Posterior vena cava (tissue), 2 donors: ENCODE data around the gene EPB41L1. TPM values are rescaled to one million over a fixed set of nuclear protein-coding genes. Genes with fewer than 3 reads are reported as not detected.
"Not testable (repeated sequence)": the region's sequence is repeated elsewhere in the genome, so short reads cannot be mapped to it uniquely, and the experiment has no call there.

ENCODE experiments used
- DNase-seq: peaks from one replicate; pipeline ENCODE4 v3.0.0-alpha.2; 2020; ENCODE audit warnings: low spot score
- intact Hi-C, 2 donors: fragments of 100-400 bp; cut with DNase I; formaldehyde crosslinking; loops; one replicate each; pipeline versions ENCODE4 v1.14.1 to v1.14.2; 2022 to 2023
- total RNA-seq, 2 donors: library from RNA; stranded (reverse); fragmentation: NEBNext Ultra II Directional; extraction: Animal tissue kit (Norgen Biotek cat#: 25700); gene quantifications; one replicate each; pipeline ENCODE4 v1.2.1, GENCODE V29; 2021
- donor health status: DM: yes; HTN: yes; CAD: no.
- donor health status: DM: yes; HTN: yes; CAD: no.

EPB41L1 gene
- total RNA-seq, 2 donors from 2014 or later, result 39.3 to 58.2 TPM

DNA sequence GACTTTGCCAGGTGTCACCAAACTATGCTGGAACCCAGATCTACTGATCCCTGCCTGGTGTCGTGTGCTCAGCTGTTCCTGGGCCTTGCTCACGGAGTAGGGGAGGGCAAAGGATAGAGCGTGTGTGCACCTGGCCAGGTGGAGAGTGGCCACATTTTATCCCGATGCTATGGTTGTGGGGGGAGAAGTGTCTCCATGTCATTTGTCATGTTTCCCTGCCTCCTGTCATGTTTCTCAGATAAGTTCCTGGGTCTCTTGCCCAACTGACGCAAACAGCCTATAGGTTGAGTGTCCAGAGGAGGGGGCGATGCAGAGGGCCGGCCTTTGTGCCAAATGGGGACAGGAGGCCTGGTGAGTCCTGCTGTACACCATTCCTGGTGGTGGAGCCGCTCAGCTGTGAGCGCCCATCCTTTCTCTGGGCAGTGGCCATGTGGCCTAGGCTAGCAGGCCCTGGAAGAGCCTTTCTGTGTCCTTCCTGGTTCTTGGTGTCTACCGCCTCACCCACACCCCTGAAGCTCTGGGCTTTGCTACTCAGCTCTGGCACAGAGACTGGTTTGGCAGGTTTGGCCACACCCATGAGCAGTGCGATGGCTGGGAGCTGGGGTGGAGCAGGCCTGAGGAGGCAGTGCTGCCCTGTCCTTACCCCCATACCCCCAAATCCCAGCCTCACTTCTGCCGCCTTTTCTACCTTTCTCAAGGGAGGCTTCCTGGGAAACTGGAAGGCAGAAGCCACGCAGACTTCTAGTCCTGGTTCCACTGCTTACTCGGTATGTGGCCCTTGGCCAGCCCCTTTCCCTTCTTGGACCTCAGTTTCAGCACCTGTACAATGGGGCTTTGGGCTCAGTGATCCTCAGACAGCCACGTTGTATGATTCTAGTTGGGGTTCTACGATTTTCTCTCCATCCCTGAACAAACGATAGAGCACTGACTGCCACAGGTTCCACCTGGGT lies 32.3 kb upstream of the EPB41L1 start:
- no peak for DNase-seq
- intact Hi-C loops, result no loop called here

DNA sequence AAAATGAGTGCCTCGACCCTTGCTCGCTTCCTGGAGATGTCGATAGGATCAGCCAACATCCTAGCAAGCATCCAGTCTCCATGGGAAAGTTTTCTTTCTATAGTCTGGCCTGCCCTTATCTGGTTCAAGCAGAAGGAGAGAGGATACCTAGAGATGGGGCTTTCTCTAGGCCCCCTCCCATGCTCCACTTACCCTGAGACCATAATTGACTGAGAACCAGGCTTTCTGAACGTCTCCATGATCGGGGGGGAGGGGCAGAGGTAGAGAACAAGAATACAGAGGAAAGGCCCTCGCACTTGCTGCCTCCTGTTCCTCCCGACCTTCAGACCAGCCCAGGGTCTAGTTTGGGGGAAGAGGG lies 31.6 kb upstream of the EPB41L1 start:
- intact Hi-C loops, result no loop called here
- DNase-seq, result no peak

DNA sequence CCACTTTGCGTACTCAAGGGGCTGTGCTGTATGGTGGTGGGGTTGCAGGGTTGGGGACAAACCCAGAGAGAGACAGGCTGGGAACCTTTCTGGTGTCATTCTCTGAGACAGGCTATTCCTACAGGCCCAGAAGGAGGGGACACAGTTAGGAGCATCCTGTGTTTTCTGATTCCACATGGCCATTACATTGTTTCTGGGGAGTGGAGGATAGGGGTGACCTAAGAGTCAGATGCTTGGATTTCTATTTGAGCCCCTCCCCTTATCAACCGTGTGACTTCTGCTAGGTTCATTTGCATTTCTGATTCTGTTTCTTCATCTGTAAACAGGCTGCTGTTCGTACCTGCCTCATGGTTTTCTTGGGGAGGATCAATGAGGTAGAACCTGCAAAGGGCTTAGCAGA lies 29.4 kb upstream of the EPB41L1 start:
- DNase-seq, result no peak
- intact Hi-C loops, result no loop called here

DNA sequence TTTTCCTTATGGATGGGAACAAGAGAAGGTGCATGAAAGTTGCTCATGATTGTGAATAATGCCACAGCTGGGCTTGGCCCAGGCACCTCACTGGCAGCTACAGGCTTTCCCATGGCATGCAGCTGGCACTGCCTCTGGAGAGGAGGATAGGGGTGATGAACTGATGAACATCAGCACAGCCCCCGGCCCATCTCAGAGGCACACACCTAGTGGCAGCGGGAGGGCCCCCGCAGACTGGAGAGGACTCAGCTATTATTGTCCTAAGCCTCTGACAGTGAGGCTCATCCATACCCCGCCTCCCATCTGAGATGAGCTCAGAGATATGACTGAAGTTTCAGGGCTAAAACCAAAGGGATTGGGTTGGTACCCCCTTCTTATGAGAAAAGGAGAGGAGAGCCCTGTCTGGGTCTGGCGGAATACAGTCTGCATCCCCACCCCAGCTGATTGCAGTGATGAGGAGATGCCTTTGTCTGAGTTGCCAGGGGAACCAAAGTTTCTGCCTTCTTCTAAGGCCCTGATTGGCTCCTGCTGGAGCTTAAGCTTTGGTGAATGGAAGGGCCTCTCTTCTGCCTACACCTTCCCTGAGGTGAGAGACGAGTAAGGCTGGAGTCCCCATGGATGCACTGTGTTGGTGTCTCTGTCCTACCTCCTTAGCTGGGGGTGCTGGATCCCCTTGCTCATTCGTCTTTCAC lies 27.6 kb upstream of the EPB41L1 start:
- DNase-seq, result no peak
- intact Hi-C loops, result no loop called here

DNA sequence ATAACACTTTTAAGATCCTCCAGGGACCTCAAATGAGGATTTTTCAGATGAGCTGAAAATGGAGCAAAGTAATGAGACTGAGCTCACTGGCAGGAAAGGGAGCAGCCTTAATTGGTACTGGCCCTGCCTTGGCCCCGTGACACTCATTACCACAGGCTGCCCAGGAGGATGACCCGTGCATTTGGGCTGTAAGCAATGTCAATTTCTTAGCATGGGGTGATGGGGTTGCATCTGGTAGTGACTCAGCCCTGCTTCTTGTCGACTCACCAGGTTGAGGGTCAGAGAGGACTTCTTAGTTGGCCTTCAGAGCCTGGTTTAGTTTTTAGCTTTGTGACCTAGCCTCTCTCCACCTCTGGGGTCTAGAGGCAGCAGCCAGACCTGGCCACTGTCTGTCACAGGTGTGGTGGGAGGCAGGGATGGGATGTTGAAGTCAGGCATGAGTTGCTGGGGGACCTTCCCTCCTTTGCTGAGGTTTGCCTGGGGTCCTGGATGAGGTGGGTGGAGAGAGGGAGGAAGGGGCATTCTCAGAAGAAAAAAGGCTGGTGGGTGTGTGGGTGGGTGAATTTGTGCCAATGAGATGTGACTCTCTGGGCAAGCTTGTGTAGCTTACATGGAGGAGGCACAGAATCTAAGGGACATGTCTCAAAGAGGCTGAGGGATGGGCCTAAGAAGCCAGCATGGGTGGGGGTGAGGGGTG lies 25.9 kb upstream of the EPB41L1 start:
- DNase-seq, result no peak

DNA sequence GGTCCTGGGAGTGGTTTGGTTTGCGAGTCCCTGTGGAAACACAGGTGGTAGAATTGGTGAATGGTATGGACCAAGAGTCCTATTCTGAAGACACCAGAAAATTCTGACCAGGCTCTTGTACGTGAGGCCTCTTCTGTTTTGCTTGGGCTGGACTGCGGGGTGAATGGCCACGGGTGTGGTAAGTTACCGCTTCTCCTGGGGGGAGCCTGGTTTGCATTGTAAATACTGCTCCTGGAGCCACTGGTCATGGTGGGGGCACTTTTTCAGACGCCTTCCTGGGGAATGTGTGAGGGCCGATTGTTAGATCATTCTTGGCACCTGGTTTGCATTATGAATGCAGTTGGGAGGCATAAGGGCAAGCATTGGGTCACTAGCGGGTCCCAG lies 25.4 kb upstream of the EPB41L1 start:
- intact Hi-C loops, result no loop called here

More for the DNA sequence above, 25.9 kb upstream of the EPB41L1 start:
- intact Hi-C loops, result no loop called here

DNA sequence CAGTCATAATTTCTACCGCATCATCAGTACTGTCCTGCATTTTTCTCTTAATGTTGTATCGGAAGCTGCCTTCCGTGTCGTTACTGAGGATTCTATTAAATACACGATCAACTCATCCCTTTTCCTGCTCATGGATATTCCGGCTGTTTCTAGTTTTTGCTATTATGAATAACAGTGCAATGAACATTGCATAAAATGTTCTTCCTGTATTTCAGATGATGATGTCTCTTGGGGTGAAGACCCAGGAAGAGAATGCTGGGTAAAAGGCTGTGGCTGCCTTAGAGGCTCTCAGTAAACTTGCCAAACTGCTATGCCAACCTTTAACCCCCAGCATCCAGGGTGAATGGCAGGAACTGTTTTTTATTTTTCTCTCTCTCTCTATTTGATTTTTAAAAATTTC lies 24.1 kb upstream of the EPB41L1 start:
- intact Hi-C loops, result no loop called here
- DNase-seq, result no peak

More for the DNA sequence above, 25.4 kb upstream of the EPB41L1 start:
- no peak for DNase-seq

DNA sequence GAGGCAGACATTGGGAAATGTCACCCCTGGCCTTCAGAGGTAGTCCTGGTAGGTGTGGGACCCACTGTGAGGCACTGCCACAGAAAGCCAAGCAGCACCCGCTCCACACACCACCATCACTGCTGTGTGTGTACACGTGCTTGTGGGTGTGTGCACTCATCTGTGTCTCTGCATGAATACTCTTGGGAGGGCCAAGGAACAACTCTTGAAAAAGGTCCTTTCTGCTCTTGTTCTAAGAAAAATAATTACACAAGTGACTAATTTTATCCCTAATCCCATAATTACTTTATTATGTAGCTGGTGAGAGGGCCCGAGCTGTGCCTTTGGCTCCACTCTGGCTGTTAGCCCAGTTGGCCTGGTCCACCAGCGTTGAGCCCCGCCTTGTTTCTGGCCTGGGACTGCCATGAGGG lies 21.7 kb upstream of the EPB41L1 start:
- DNase-seq, result no peak

DNA sequence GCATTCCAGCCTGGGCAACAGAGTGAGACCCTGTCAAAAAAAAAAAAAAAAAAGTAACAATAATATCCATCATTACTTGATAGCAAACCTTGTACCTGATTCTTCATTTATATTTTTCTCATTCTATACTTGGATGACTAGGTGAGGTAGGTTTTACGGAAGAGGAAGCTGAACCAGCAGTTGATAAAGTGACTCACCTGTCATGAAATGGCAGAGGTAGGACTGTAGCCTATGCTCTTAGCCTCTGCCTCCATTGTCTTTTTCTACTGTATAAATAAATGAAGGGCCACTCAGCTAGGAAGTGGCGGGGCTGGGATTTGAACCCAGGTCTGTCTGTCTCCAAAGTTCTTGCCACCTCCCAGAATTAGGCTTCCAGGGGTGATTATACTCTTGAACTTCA lies 20.7 kb upstream of the EPB41L1 start:
- intact Hi-C loops, result no loop called here

More for the DNA sequence above, 21.7 kb upstream of the EPB41L1 start:
- intact Hi-C loops, result no loop called here

DNA sequence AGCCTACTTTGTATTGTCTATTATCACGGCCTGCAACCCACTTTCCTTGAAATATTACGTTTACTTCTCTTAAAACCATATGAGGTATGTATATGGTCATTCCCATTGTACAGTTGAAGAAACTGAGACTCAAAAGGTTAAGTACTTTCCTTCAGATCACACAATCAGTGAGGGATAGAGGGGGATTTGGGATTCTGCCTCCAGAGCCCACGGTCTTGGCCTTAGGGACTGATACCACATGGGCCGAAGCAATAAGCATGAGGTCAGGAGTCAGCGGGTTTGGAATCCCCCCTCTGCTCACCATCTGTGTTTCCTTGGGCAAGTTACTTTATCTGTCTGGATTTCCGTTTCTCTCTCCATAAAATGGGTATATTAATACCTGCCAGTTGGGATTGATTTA lies 19.4 kb upstream of the EPB41L1 start:
- intact Hi-C loops, result no loop called here
- no peak for DNase-seq

More for the DNA sequence above, 20.7 kb upstream of the EPB41L1 start:
- no peak for DNase-seq

DNA sequence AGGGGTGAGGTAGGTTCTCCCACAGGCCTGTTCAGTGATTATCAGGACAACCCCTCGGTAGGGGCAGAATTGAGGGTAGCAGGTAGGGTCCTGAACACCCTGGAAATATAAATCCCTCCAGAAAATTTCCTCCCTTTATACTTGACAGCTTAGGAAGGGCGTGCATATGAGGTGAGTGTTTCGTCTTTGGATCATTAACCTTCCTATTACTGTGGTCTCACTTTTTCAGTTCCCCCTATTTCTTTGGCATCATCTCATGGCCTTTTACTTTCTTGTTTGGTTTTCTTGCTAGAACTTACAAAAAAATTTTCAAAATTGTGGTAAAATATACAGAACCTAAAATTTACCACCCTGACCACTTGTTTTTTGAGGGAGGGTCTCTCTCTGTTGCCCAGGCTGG lies 18.7 kb upstream of the EPB41L1 start:
- DNase-seq, result no peak
- intact Hi-C loops, result no loop called here

DNA sequence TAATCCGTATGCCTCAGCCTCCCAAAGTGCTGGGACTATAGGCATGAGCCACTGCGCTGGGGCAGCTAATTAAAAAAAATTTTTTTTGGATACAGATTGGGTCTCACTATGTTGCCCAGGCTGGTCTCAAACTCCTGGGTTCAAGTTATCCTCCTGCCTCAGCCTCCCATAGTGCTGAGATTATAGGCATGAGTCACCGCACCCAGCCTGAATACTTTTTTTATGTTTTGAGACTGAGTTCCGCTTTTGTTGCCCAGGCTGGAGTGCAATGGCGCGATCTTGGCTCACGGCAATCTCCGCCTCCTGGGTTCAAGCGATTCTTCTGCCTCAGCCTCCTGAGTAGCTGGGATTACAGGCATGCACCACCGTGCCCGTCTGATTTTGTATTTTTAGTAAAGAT lies 17.2 kb upstream of the EPB41L1 start:
- intact Hi-C loops, DNase-seq: not testable (repeated sequence)

DNA sequence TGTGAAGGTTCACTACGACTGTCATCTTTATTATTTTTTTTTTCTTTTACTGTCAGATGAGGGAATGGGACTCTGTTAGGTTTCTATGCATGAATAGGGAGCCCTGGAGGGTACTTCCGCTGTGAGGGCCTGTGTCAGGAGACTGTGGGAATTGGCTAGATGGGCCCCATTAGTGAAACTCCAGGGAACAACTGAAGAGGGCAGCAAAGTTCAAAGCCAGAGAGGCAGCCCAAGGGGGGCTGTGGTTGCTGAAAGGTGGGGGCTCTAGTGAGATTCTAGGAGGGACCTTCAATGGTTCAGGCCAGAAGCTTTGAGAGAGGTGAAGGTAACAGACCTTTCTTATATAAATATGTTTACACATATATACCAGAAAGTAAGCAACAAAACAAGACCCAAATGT lies 13.2 kb upstream of the EPB41L1 start:
- no peak for DNase-seq
- intact Hi-C loops, result no loop called here

DNA sequence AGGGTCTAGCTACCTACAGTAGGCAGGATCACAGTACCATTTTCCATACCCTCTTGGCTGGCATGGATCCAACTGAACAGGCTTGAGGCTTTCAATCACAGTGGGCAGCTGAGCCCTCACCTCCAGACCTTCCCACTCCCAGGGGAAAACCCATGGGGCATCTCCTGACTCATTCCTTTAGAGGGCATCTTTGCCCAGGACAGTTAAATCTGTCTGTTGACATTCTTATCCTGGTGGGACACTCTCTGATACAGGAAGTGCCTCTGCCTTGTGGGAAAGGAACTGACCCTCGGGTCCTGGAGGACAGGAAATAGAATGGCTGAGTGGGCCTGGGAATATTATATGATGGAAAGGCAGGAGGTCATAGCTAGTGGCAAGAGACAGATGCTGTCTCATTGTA lies 10.2 kb upstream of the EPB41L1 start:
- DNase-seq, result no peak
- intact Hi-C loops, result no loop called here

DNA sequence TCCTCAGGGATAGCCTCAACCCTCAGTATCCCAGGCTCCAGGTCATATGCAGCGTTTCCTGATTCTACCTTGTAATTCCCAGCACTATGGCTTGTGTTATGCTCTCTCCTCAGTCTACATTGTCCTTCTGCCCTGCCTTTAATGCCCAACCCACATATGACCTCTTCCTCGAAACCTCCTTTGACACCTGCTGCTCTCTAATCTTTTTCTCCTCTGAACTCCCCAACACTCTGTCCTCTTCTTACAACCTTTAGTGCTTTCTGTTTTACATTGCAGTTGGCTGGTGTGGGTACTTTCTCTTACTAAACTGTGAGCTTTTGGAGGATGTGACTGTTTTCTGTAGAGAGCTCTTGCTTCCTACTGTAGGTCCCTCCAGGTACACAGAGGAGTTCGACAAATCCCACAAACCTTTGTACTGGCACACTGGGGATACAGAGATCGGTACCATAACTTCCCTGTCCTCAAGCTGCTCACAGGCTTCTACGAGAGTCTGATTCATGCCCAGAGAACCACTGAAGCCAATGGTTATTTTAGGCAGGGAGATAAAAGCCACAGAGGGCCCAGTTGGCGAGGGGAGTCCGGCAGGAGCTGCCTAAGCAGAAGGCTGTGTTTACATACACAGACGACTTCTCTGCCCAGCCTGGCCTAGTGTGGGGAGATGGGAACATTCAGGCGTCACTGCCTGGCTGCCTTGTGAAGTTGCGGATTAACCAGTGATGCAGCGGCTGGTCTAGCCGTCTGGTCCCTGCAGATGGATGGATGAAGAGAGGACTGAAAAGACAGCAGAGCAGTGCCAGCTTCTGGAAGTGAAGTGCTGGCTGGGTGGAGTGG lies 8.4 kb upstream of the EPB41L1 start:
- DNase-seq, result no peak
- intact Hi-C loops, result no loop called here

DNA sequence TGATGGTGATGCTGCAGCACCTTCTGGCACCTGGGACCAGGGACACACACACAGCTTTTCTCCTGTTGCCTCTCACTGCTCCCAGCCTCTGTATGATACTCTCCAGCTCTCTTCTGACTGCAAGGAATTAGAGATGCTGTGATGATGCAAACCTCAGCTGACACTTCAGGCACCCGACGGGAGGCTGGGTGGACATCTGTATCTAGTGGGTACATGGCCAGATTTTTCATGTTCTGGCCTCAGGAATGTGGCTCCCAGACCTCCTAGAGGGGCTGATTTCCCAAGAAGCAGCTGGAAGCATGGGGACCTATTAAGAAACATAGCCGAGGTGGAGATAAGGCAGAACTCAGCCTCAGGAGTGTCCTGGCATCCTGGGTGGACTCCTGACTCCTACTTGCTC lies 6.8 kb upstream of the EPB41L1 start:
- intact Hi-C loops, result no loop called here
- no peak for DNase-seq

DNA sequence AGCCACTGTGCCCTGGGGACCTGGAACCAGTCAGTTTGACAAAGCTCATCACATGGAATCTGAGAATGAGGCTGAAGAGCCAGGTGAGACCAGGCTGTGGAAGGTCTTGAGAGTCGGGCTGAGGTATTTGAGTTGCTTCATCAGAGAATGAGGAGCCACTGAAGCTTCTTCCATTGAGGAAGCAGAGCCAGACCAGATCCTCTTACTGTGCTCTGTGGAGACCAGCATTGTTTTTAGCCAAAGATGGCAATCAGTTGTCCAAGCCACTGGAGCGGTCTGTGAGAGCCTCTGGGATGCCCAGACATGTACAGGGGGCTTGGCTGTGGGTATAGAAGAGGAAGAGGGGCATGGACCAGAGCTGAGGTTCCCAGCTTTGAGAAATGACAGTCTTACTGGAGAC lies 6.1 kb upstream of the EPB41L1 start:
- no peak for DNase-seq
- intact Hi-C loops, result no loop called here

DNA sequence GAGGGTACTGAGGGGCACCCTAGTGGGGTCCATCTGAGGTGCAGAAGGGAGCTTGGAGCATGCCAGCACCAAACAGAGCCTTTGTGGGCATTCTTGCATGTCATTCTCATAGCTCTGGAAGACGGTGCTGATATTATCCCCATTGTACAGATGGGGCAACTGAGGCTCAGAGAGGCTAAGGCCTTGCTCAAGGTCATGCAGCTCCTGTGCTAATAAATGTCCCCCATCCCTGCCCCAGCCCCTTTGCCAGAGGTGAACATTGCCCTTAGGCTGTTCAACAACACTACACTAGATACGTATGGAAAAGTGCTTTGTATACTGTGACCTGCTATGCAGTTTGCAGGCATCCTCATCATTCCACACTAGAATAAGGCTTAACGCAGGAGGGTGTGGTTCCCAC lies 5.5 kb upstream of the EPB41L1 start:
- DNase-seq, result no peak
- intact Hi-C loops, result no loop called here

DNA sequence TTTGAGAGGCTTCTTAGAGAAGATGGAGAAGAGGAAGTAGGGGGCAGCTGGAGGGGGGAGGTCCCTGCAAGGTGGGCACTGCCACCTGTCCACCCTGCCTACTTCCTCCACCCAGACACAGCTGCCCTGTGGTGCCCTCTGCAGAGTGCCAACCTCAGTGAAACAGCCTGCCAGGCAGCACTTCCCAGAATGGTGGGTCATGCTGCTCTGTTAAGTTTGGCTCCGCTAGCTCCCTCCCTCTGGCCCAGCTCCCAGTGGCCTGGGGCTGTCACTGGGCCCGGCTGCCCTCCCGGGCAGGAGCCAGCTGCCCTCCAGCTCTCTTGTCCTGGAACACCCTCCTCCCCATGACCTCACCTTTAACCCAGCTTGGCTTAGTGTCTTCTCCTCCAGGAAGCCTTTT lies 5.1 kb upstream of the EPB41L1 start:
- intact Hi-C loops, result no loop called here

More for the DNA sequence above, 5.1 kb upstream of the EPB41L1 start:
- no peak for DNase-seq
